WTC11 (cell line): ENCODE results near the gene GNMT. TPM values are rescaled to one million over a fixed set of nuclear protein-coding genes. Genes with fewer than 3 reads are reported as not detected.

Experiments
- ATAC-seq: fragments of 200-7000 bp; cut with Tn5 transposase; 2 replicates; pipeline ENCODE4 v1.10.0; 2021; ENCODE audit warnings: mild to moderate bottlenecking, moderate library complexity
- CTCF ChIA-PET: fragments of 300-600 bp; sonication (Branson Sonifier 250); formaldehyde crosslinking; loops from one replicate; lab custom pipeline; 2021; ENCODE audit warnings: antibody characterized with exemption; lab: Charles Lee
- POLR2A ChIA-PET: fragments of 350-600 bp; sonication (Branson Sonifier 250); formaldehyde crosslinking; loops from one replicate; lab custom pipeline; 2021; ENCODE audit warnings: antibody characterized with exemption; lab: Charles Lee
- DNase-seq: peaks from one replicate; pipeline ENCODE4 v3.0.0; 2021; ENCODE audit warnings: low spot score
- H3K27ac Mint-ChIP-seq: 2 replicates; pipeline ENCODE4 v1.8.0; 2021; ENCODE audit warnings: mixed read lengths
- H3K27me3 Mint-ChIP-seq: 2 replicates; pipeline ENCODE4 v1.8.0; 2021; ENCODE audit warnings: low read depth, mild to moderate bottlenecking, moderate library complexity, mixed read lengths
- H3K36me3 Mint-ChIP-seq: 2 replicates; pipeline ENCODE4 v1.8.0; 2021; ENCODE audit warnings: mixed read lengths
- H3K4me1 Mint-ChIP-seq: 2 replicates; pipeline ENCODE4 v1.8.0; 2022; ENCODE audit warnings: mixed read lengths
- H3K4me3 Mint-ChIP-seq: 2 replicates; pipeline ENCODE4 v1.8.0; 2021; ENCODE audit warnings: mild to moderate bottlenecking, moderate library complexity, mixed read lengths
- H3K9me3 Mint-ChIP-seq: 2 replicates; pipeline ENCODE4 v1.8.0; 2021; ENCODE audit warnings: mixed read lengths
- AR ChIP-seq: fragments of 250-450 bp; sonication (Bioruptor Pico); IDR thresholded peaks from 2 replicates; pipeline ENCODE4 v1.9.0; 2021; ENCODE audit warnings: mild to moderate bottlenecking
- E2F4 ChIP-seq: sonication (generic); formaldehyde crosslinking; IDR thresholded peaks from 2 replicates; pipeline ENCODE4 v1.8.1; 2022; ENCODE audit warnings: low read depth, mild to moderate bottlenecking, moderate library complexity, missing genetic modification reagents, borderline replicate concordance
- ESRRA ChIP-seq: sonication (generic); formaldehyde crosslinking; IDR thresholded peaks from 2 replicates; pipeline ENCODE4 v1.8.1; 2022; ENCODE audit warnings: mild to moderate bottlenecking, missing genetic modification reagents, borderline replicate concordance
- FOXP4 ChIP-seq: sonication (generic); formaldehyde crosslinking; IDR thresholded peaks from 2 replicates; pipeline ENCODE4 v1.8.0; 2022; ENCODE audit warnings: mild to moderate bottlenecking, missing genetic modification reagents
- GRHL2 ChIP-seq: fragments of 250-450 bp; sonication (Bioruptor Pico); IDR thresholded peaks from 2 replicates; pipeline ENCODE4 v1.8.0; 2022; ENCODE audit warnings: mild to moderate bottlenecking, moderate library complexity; ENCODE audit not compliant: insufficient replicate concordance, severe bottlenecking
- JUN ChIP-seq: sonication (generic); formaldehyde crosslinking; IDR thresholded peaks from 2 replicates; pipeline ENCODE4 v1.8.0; 2023; ENCODE audit warnings: mild to moderate bottlenecking, missing genetic modification reagents
- KAT7 ChIP-seq: sonication (generic); formaldehyde crosslinking; IDR thresholded peaks from 2 replicates; pipeline ENCODE4 v1.8.1; 2023; ENCODE audit warnings: missing genetic modification reagents, mild to moderate bottlenecking, borderline replicate concordance
- NFE2L1 ChIP-seq: sonication (generic); formaldehyde crosslinking; IDR thresholded peaks from 2 replicates; pipeline ENCODE4 v1.8.1; 2023; ENCODE audit warnings: missing genetic modification reagents
- NFYB ChIP-seq: sonication (generic); formaldehyde crosslinking; conservative IDR thresholded peaks from 2 replicates; pipeline ENCODE4 v1.8.0; 2022; ENCODE audit warnings: low read depth, missing genetic modification reagents
- NR3C1 ChIP-seq: sonication (generic); formaldehyde crosslinking; conservative IDR thresholded peaks from 2 replicates; pipeline ENCODE4 v1.8.1; 2023; ENCODE audit warnings: low read depth, mild to moderate bottlenecking, missing genetic modification reagents
- OVOL2 ChIP-seq: fragments of 250-450 bp; sonication (Bioruptor Pico); IDR thresholded peaks from 2 replicates; pipeline ENCODE4 v1.9.0; 2021; ENCODE audit warnings: mild to moderate bottlenecking, borderline replicate concordance
- USF1 ChIP-seq: sonication (generic); formaldehyde crosslinking; IDR thresholded peaks from 2 replicates; pipeline ENCODE4 v1.8.0; 2022; ENCODE audit warnings: mild to moderate bottlenecking, missing genetic modification reagents
- ZBTB43 ChIP-seq: sonication (generic); formaldehyde crosslinking; IDR thresholded peaks from 2 replicates; pipeline ENCODE4 v1.8.1; 2023; ENCODE audit warnings: mild to moderate bottlenecking, missing genetic modification reagents
- ZNF138 ChIP-seq: sonication (generic); formaldehyde crosslinking; conservative IDR thresholded peaks from 2 replicates; pipeline ENCODE4 v1.8.1; 2022; ENCODE audit warnings: mild to moderate bottlenecking, moderate library complexity, missing genetic modification reagents
- ZNF263 ChIP-seq: sonication (generic); formaldehyde crosslinking; IDR thresholded peaks from 2 replicates; pipeline ENCODE4 v1.8.1; 2022; ENCODE audit warnings: low read depth, mild to moderate bottlenecking, moderate library complexity, missing genetic modification reagents
- ZNF317 ChIP-seq: sonication (generic); formaldehyde crosslinking; IDR thresholded peaks from 2 replicates; pipeline ENCODE4 v1.8.1; 2023; ENCODE audit warnings: low read depth, mild to moderate bottlenecking, moderate library complexity, missing genetic modification reagents, borderline replicate concordance
- ZNF396 ChIP-seq: fragments of 250-450 bp; sonication (Bioruptor Pico); IDR thresholded peaks from 2 replicates; pipeline ENCODE4 v1.8.0; 2021; ENCODE audit warnings: mild to moderate bottlenecking, moderate library complexity, borderline replicate concordance
- total RNA-seq: library from RNA; stranded (reverse); gene quantifications from 3 replicates; pipeline ENCODE4 v1.2.3, GENCODE V29; 2021
- TF ChIP-seq, protein P1 (sequence below): sonication (generic); formaldehyde crosslinking; conservative IDR thresholded peaks from 2 replicates; pipeline ENCODE4 v1.8.1; 2023; ENCODE audit warnings: mild to moderate bottlenecking, low read depth, missing genetic modification reagents, moderate library complexity
- TF ChIP-seq, protein P2 (sequence below): fragments of 250-450 bp; sonication (Bioruptor Pico); IDR thresholded peaks from 2 replicates; pipeline ENCODE4 v1.8.0; 2021; ENCODE audit warnings: mild to moderate bottlenecking
- TF ChIP-seq, protein P3 (sequence below): fragments of 250-450 bp; sonication (Bioruptor Pico); IDR thresholded peaks from 2 replicates; pipeline ENCODE4 v2.1.2; 2022; ENCODE audit warnings: mild to moderate bottlenecking, moderate library complexity

GNMT gene
- total RNA-seq, 1 experiment from 2014 or later, result 2.0 TPM

DNA sequence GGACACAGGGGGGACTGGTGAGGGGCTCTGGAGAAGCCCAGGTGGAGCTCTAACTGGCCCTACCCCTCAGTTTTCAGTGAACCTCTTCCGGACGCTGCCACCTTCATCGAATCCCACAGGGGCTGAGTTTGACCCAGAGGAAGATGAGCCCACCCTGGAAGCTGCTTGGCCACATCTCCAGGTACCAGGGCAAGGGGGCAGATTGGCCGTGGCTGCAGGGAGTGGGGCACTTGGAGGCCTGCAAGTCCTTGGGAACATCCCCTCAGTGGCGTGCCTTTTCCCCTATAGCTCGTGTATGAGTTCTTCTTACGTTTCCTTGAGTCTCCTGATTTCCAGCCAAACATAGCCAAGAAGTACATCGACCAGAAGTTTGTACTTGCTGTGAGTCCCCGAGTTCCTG lies 46.6 kb downstream of the GNMT start:
- ChIA-PET POLR2A (no interaction called here), CTCF (interaction anchor here (1.1 to 1.4 kb wide), 3 partner anchors 33 to 136 kb away, joined by 3 to 4 read pairs (median 4); no protein-coding TSS in a partner anchor)
- peaks cover 6% of the 10 kb centered on the region for H3K4me1 Mint-ChIP-seq
- peaks cover 45% of the 10 kb centered on the region for H3K36me3 Mint-ChIP-seq
- ATAC-seq (no peak), DNase-seq (no peak)
- TF ChIP-seq AR (CRISPR knock-in tag) (no peak), ZNF138 (no peak), KAT7 (CRISPR knock-in tag) (no peak), ESRRA (no peak), JUN (CRISPR knock-in tag) (no peak), E2F4 (CRISPR knock-in tag) (no peak), OVOL2 (CRISPR knock-in tag) (no peak), FOXP4 (CRISPR knock-in tag) (no peak)
- TF ChIP-seq, protein P1, sequence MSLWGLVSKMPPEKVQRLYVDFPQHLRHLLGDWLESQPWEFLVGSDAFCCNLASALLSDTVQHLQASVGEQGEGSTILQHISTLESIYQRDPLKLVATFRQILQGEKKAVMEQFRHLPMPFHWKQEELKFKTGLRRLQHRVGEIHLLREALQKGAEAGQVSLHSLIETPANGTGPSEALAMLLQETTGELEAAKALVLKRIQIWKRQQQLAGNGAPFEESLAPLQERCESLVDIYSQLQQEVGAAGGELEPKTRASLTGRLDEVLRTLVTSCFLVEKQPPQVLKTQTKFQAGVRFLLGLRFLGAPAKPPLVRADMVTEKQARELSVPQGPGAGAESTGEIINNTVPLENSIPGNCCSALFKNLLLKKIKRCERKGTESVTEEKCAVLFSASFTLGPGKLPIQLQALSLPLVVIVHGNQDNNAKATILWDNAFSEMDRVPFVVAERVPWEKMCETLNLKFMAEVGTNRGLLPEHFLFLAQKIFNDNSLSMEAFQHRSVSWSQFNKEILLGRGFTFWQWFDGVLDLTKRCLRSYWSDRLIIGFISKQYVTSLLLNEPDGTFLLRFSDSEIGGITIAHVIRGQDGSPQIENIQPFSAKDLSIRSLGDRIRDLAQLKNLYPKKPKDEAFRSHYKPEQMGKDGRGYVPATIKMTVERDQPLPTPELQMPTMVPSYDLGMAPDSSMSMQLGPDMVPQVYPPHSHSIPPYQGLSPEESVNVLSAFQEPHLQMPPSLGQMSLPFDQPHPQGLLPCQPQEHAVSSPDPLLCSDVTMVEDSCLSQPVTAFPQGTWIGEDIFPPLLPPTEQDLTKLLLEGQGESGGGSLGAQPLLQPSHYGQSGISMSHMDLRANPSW (CRISPR knock-in tag), result no peak
- TF ChIP-seq, protein P2, sequence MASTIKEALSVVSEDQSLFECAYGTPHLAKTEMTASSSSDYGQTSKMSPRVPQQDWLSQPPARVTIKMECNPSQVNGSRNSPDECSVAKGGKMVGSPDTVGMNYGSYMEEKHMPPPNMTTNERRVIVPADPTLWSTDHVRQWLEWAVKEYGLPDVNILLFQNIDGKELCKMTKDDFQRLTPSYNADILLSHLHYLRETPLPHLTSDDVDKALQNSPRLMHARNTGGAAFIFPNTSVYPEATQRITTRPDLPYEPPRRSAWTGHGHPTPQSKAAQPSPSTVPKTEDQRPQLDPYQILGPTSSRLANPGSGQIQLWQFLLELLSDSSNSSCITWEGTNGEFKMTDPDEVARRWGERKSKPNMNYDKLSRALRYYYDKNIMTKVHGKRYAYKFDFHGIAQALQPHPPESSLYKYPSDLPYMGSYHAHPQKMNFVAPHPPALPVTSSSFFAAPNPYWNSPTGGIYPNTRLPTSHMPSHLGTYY (CRISPR knock-in tag), result no peak
- no peak overlapping the region for H3K4me3 Mint-ChIP-seq
- no peaks in the 10 kb centered on the region for H3K27me3 Mint-ChIP-seq
- no peak overlapping the region for H3K27ac Mint-ChIP-seq
- H3K9me3 Mint-ChIP-seq, result no peaks in the 10 kb centered on the region

GRCh38 chr6:43009124-43009523 lies 48.6 kb downstream of the GNMT start:
- H3K27ac Mint-ChIP-seq, result no peak overlapping the region
- H3K9me3 Mint-ChIP-seq, result no peaks in the 10 kb centered on the region
- H3K4me3 Mint-ChIP-seq, result no peak overlapping the region
- POLR2A ChIA-PET, result interaction anchor here (1.0 to 1.1 kb wide), 2 partner anchors 30 to 80 kb away, joined by 3 read pairs; partner anchors contain the start of genes CNPY3 and PEX6
- H3K4me1 Mint-ChIP-seq, result peaks cover 15% of the 10 kb centered on the region
- H3K27me3 Mint-ChIP-seq, result no peaks in the 10 kb centered on the region
- CTCF ChIA-PET, result no interaction called here
- DNase-seq (peak; percentile 36), ATAC-seq (no peak)
- peaks cover 55% of the 10 kb centered on the region for H3K36me3 Mint-ChIP-seq
- TF ChIP-seq ZNF396 (CRISPR knock-in tag), result no peak
- TF ChIP-seq, protein P3, sequence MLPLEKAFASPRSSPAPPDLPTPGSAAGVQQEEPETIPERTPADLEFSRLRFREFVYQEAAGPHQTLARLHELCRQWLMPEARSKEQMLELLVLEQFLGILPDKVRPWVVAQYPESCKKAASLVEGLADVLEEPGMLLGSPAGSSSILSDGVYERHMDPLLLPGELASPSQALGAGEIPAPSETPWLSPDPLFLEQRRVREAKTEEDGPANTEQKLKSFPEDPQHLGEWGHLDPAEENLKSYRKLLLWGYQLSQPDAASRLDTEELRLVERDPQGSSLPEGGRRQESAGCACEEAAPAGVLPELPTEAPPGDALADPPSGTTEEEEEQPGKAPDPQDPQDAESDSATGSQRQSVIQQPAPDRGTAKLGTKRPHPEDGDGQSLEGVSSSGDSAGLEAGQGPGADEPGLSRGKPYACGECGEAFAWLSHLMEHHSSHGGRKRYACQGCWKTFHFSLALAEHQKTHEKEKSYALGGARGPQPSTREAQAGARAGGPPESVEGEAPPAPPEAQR (CRISPR knock-in tag), result no peak
- TF ChIP-seq USF1, result no peak
- TF ChIP-seq ZBTB43 (CRISPR knock-in tag), result no peak
- TF ChIP-seq ZNF263 (CRISPR knock-in tag), result no peak
- TF ChIP-seq GRHL2 (CRISPR knock-in tag), result no peak
- TF ChIP-seq NFE2L1 (CRISPR knock-in tag), result no peak
- TF ChIP-seq NR3C1 (CRISPR knock-in tag), result no peak
- TF ChIP-seq ZNF317 (CRISPR knock-in tag), result no peak
- no peak for TF ChIP-seq NFYB (CRISPR knock-in tag)
